ENCODE measurements around the gene DIP2B. TPM values are rescaled to one million over a fixed set of nuclear protein-coding genes. Genes with fewer than 3 reads are reported as not detected.
A peak's percentile ranks its signal among the peaks of the same experiment; 100 is the strongest.
"Not testable (repeated sequence)": the region's sequence is repeated elsewhere in the genome, so short reads cannot be mapped to it uniquely, and the experiment has no call there.

Gene DIP2B
- polyA plus RNA-seq, 2 donors, result 7.2 to 10.0 TPM

DNA sequence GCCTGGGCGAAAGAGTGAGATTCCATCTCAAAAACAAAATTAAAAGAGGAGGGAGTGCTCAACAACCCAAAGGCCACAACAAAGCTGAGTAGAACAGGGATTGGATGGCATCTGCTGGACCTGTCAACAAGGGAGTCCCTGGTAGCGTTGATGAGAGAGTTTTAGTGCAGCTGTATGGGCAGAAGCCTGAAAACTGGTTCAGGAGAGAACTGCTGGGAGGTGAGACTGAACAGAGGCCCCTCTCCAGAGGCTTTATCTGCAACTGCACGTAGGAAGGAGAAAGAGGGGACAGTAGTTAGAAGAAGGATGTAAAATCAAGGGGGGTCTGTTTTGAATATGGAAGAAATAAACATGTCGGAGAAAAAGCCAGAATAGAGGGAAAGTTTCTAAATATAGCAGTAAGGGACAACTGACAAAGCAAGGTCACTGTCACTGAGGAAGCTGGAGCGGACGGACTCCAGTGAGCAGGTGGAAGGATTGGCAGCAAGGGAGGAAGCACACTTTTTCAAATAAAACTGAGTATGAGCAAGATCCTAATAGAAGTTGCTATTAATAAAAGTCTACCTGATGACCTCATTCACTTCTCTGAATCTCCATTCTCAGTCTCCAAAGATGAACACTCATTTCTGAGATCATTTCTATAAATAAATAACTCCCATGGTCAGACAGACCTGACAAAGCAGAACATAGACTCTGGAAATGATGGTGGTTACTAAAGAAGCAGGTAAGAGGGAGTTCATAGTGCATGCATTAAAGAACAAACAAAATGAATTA, 247.3 kb downstream of the DIP2B start:
- Histone ChIP-seq H3K36me3 (ENCODE audit: control insufficient read depth in 2 of 2, insufficient read depth in 2 of 2, low read length in 1 of 2) (no peaks in the 10 kb centered on the region), H3K4me1 (ENCODE audit: control insufficient read depth in 2 of 2, insufficient read depth in 2 of 2, low read length in 1 of 2) (no peaks in the 10 kb centered on the region), H3K4me3 (ENCODE audit: low read depth in 1 of 2, low read length in 2 of 2) (no peak overlapping the region), H3K27ac (ENCODE audit: low read depth in 2 of 2, low read length in 1 of 2) (no peak overlapping the region), H3K27me3 (ENCODE audit: control insufficient read depth in 1 of 2, insufficient read depth in 2 of 2, low read length in 2 of 2) (no peaks in the 10 kb centered on the region), H3K9me3 (ENCODE audit: control insufficient read depth in 2 of 2, insufficient read depth in 1 of 2, low read depth in 1 of 2, low read length in 1 of 2) (no peaks in the 10 kb centered on the region)
- 85 to 90% methylated on average over 6 of the region's 6 CpGs for WGBS, 2 donors

DNA sequence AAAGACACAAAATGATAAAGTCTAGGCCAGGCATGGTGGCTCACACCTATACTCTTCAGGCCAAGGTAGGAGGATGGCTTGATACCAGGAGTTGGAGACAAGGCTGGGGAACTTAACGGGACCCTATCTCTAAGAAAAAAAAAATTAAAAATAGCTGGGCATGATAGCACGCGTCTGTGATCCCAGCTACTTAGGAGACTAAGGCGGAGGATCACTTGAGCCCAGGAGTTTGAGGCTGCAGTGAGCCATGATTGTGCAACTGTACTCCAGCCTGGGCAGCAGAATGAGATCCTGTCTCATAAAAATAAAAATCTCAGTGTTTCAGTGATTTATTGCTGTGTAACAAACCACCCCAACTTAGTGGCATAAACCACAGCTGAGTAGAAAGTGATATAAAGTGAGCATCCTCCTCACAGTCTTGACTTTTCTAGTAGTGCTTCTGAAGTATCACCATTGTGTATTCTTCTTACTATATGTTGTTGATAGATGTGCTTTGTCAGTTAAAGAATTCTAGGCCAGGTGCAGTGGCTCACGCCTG, 248.5 kb downstream of the DIP2B start:
- no peak overlapping the region for H3K4me3 ChIP-seq (ENCODE audit: low read depth in 1 of 2, low read length in 2 of 2)
- WGBS, 2 donors, result 77 to 85% methylated on average over 5 of the region's 5 CpGs

DNA sequence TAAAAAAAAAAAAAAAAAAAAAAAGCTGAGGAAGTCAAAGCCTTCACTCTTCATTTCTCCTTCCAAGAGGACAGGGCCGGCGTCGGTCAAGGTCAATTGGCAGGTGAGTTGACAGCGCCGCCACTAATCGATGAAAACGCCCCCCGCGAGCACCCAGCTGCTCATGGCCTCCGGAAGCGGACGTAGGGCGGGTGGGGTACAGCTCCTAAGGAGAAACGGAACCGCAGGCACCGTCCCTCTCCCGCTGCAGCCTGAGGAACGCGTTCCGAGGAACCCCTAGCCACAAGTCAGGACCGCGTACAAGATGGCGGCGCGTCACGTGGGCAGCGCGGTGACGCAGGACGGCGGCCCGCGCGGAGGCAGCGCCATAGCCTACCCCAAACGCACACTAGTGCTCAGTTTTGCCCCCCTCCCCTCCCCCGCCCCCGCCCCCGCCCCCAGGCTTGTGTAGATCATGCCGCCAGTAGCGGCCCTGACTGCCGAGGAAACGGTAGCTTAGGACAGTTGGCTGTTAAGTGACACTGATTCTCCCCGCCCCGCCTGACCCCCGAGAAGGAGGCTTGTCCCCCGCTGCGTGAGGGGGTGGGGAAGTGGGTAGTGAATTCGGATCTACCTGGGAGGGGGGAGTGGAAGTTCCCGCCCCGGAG, 259.0 kb downstream of the DIP2B start, which contains the start of gene ATF1:
Gene ATF1 (plus strand): TSS at position 463 of the 647 bp plus-strand sequence. CDS start 16,045 bp downstream, outside the sequence.
- H3K36me3 ChIP-seq (ENCODE audit: control insufficient read depth in 2 of 2, insufficient read depth in 2 of 2, low read length in 1 of 2), result no peaks in the 10 kb centered on the region
- no peaks in the 10 kb centered on the region for H3K9me3 ChIP-seq (ENCODE audit: control insufficient read depth in 2 of 2, insufficient read depth in 1 of 2, low read depth in 1 of 2, low read length in 1 of 2)
- 0% methylated on average over 50 to 51 of the region's 51 CpGs for WGBS, 2 donors
- peak within 1 kb of the TSS; percentile 60 to 74 for H3K4me3 ChIP-seq (ENCODE audit: low read depth in 1 of 2, low read length in 2 of 2)
- peak within 1 kb of the TSS; percentile 91 to 99 for H3K27ac ChIP-seq (ENCODE audit: low read depth in 2 of 2, low read length in 1 of 2)
- H3K4me1 ChIP-seq (ENCODE audit: control insufficient read depth in 2 of 2, insufficient read depth in 2 of 2, low read length in 1 of 2), result no peaks in the 10 kb centered on the region
- H3K27me3 ChIP-seq (ENCODE audit: control insufficient read depth in 1 of 2, insufficient read depth in 2 of 2, low read length in 2 of 2), result no peaks in the 10 kb centered on the region

More for the DNA sequence above, 248.5 kb downstream of the DIP2B start:
- Histone ChIP-seq H3K4me1 (ENCODE audit: control insufficient read depth in 2 of 2, insufficient read depth in 2 of 2, low read length in 1 of 2) (no peaks in the 10 kb centered on the region), H3K27me3 (ENCODE audit: control insufficient read depth in 1 of 2, insufficient read depth in 2 of 2, low read length in 2 of 2) (no peaks in the 10 kb centered on the region), H3K36me3 (ENCODE audit: control insufficient read depth in 2 of 2, insufficient read depth in 2 of 2, low read length in 1 of 2) (no peaks in the 10 kb centered on the region), H3K27ac (ENCODE audit: low read depth in 2 of 2, low read length in 1 of 2) (no peak overlapping the region), H3K9me3 (ENCODE audit: control insufficient read depth in 2 of 2, insufficient read depth in 1 of 2, low read depth in 1 of 2, low read length in 1 of 2) (no peaks in the 10 kb centered on the region)

- Histone ChIP-seq H3K27ac (ENCODE audit: low read depth in 2 of 2, low read length in 1 of 2) (peak overlapping the region; percentile 91 to 99), H3K9me3 (ENCODE audit: control insufficient read depth in 2 of 2, insufficient read depth in 1 of 2, low read depth in 1 of 2, low read length in 1 of 2) (no peaks in the 10 kb centered on the region), H3K36me3 (ENCODE audit: control insufficient read depth in 2 of 2, insufficient read depth in 2 of 2, low read length in 1 of 2) (no peaks in the 10 kb centered on the region), H3K4me1 (ENCODE audit: control insufficient read depth in 2 of 2, insufficient read depth in 2 of 2, low read length in 1 of 2) (no peaks in the 10 kb centered on the region), H3K4me3 (ENCODE audit: low read depth in 1 of 2, low read length in 2 of 2) (peak overlapping the region; percentile 60 to 74), H3K27me3 (ENCODE audit: control insufficient read depth in 1 of 2, insufficient read depth in 2 of 2, low read length in 2 of 2) (no peaks in the 10 kb centered on the region)
- WGBS, 2 donors, result 1% methylated on average over 60 to 90 of the region's 91 CpGs
Measured at GRCh38 chr12:50764286-50765094, 259.7 kb downstream of the DIP2B start.

- H3K4me1 ChIP-seq (ENCODE audit: control insufficient read depth in 2 of 2, insufficient read depth in 2 of 2, low read length in 1 of 2), result no peaks in the 10 kb centered on the region
- no peaks in the 10 kb centered on the region for H3K36me3 ChIP-seq (ENCODE audit: control insufficient read depth in 2 of 2, insufficient read depth in 2 of 2, low read length in 1 of 2)
- H3K9me3 ChIP-seq (ENCODE audit: control insufficient read depth in 2 of 2, insufficient read depth in 1 of 2, low read depth in 1 of 2, low read length in 1 of 2), result no peaks in the 10 kb centered on the region
- H3K27ac ChIP-seq (ENCODE audit: low read depth in 2 of 2, low read length in 1 of 2), result peak overlapping the region; percentile 44 to 91
- peak overlapping the region; percentile 60 to 74 for H3K4me3 ChIP-seq (ENCODE audit: low read depth in 1 of 2, low read length in 2 of 2)
- WGBS, 2 donors, result 12 to 13% methylated on average over 13 of the region's 13 CpGs
- no peaks in the 10 kb centered on the region for H3K27me3 ChIP-seq (ENCODE audit: control insufficient read depth in 1 of 2, insufficient read depth in 2 of 2, low read length in 2 of 2)
Measured at GRCh38 chr12:50765095-50765911, 260.5 kb downstream of the DIP2B start.

GRCh38 chr12:50768391-50768790, 263.6 kb downstream of the DIP2B start:
- Histone ChIP-seq H3K4me1 (ENCODE audit: control insufficient read depth in 2 of 2, insufficient read depth in 2 of 2, low read length in 1 of 2) (no peaks in the 10 kb centered on the region), H3K27ac (ENCODE audit: low read depth in 2 of 2, low read length in 1 of 2) (no peak overlapping the region), H3K36me3 (ENCODE audit: control insufficient read depth in 2 of 2, insufficient read depth in 2 of 2, low read length in 1 of 2) (peaks cover 0 to 2% of the 10 kb centered on the region in 2 donors), H3K27me3 (ENCODE audit: control insufficient read depth in 1 of 2, insufficient read depth in 2 of 2, low read length in 2 of 2) (no peaks in the 10 kb centered on the region), H3K4me3 (ENCODE audit: low read depth in 1 of 2, low read length in 2 of 2) (no peak overlapping the region), H3K9me3 (ENCODE audit: control insufficient read depth in 2 of 2, insufficient read depth in 1 of 2, low read depth in 1 of 2, low read length in 1 of 2) (no peaks in the 10 kb centered on the region)
- WGBS, 2 donors, result 73 to 78% methylated on average over 3 of the region's 3 CpGs

GRCh38 chr12:50768813-50769212, 264.0 kb downstream of the DIP2B start:
- 72 to 86% methylated on average over 2 of the region's 2 CpGs for WGBS, 2 donors
- not testable (repeated sequence) for H3K27ac ChIP-seq (ENCODE audit: low read depth in 2 of 2, low read length in 1 of 2)

GRCh38 chr12:50771409-50771808, 266.6 kb downstream of the DIP2B start:
- Histone ChIP-seq H3K9me3 (ENCODE audit: control insufficient read depth in 2 of 2, insufficient read depth in 1 of 2, low read depth in 1 of 2, low read length in 1 of 2) (no peaks in the 10 kb centered on the region), H3K4me3 (ENCODE audit: low read depth in 1 of 2, low read length in 2 of 2) (no peak overlapping the region), H3K27me3 (ENCODE audit: control insufficient read depth in 1 of 2, insufficient read depth in 2 of 2, low read length in 2 of 2) (no peaks in the 10 kb centered on the region), H3K4me1 (ENCODE audit: control insufficient read depth in 2 of 2, insufficient read depth in 2 of 2, low read length in 1 of 2) (no peaks in the 10 kb centered on the region), H3K27ac (ENCODE audit: low read depth in 2 of 2, low read length in 1 of 2) (no peak overlapping the region), H3K36me3 (ENCODE audit: control insufficient read depth in 2 of 2, insufficient read depth in 2 of 2, low read length in 1 of 2) (peaks cover 0 to 2% of the 10 kb centered on the region in 2 donors)
- WGBS, 2 donors, result 97% methylated on average over 5 of the region's 5 CpGs

More at GRCh38 chr12:50768813-50769212, 264.0 kb downstream of the DIP2B start:
- H3K4me3 ChIP-seq (ENCODE audit: low read depth in 1 of 2, low read length in 2 of 2); H3K36me3 ChIP-seq (ENCODE audit: control insufficient read depth in 2 of 2, insufficient read depth in 2 of 2, low read length in 1 of 2); H3K9me3 ChIP-seq (ENCODE audit: control insufficient read depth in 2 of 2, insufficient read depth in 1 of 2, low read depth in 1 of 2, low read length in 1 of 2); H3K4me1 ChIP-seq (ENCODE audit: control insufficient read depth in 2 of 2, insufficient read depth in 2 of 2, low read length in 1 of 2); H3K27me3 ChIP-seq (ENCODE audit: control insufficient read depth in 1 of 2, insufficient read depth in 2 of 2, low read length in 2 of 2): not testable (repeated sequence)
